Right lung (tissue), 5 donors: ENCODE measurements around the gene PRCP. TPM values are rescaled to one million over a fixed set of nuclear protein-coding genes. Genes with fewer than 3 reads are reported as not detected.

ENCODE experiments used
- DNase-seq, 2 donors: peaks; one replicate each; pipeline ENCODE4 v3.0.0-alpha.2; 2013
- polyA plus RNA-seq, 5 donors: library from polyadenylated mRNA; unstranded; fragments of 120-200 nt; gene quantifications; one replicate each; pipeline versions ENCODE4 v1.2.1 to v1.2.3, GENCODE V29; 2013; ENCODE audit warnings: inconsistent platforms in 1 of 5, low replicate concordance in 1 of 5; ENCODE audit not compliant: insufficient read length in 5 of 5, insufficient read depth in 1 of 5

PRCP gene
- polyA plus RNA-seq, 5 donors = 220 to 261 (median 238) TPM

DNA sequence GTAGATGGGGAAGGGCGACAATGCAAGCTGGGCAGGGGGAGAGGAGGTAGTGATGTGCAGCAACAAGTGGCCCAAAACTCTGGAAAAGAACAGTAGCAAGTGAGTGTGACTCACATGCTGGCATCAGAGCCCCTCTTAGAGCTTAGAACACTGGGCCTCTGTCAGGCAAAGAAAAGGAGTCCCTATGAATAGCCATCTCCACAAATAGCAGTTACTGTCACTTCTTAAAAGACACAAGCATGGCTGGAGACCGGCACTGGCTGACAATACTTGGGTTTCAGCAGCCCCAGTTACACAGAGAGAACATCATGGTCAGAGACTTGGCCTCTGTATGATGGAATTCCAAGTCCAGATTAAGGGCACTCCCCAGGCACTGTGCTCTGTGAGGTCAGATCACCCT, 58.2 kb downstream of the PRCP start:
- DNase-seq = no peak

GRCh38 chr11:82837650-82838049, 62.6 kb downstream of the PRCP start:
- DNase-seq = no peak

DNA sequence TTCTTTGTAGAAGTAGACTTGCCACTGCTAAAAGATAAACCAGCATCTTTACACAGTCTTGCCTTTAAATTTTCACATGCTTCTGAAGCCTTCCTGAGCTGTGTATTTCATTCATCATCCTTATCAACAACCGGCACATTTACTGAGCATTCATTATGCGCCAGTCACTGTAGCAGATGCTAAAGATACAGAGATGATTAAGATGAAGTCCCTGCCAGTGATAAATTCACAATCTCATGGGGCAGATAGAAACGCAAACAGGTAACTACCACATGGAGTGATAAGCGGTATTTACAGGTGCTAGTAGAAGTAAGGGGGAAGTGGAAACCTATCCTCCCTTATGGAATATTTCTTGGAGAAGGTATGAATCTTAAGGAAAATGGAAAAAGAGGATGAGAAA, 67.2 kb downstream of the PRCP start:
- no peak for DNase-seq

DNA sequence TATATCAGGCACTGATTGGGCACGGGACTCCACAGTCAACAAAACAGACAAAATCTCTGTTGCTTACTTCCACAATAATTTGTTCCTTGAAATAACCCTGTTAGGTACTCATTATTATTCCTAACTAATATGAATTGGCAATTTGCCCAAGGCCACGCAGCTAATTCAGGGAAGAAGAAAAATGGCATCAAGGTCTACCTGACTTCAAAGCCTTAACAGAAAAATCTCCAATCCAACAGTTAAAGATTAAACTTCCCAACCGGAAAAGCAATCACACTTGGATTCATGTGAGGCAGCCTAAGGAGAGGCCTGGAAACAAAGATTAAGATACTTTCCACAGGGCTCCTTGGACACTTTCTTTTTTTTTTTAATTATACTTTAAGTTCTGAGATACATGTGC, 68.9 kb downstream of the PRCP start:
- DNase-seq = no peak

DNA sequence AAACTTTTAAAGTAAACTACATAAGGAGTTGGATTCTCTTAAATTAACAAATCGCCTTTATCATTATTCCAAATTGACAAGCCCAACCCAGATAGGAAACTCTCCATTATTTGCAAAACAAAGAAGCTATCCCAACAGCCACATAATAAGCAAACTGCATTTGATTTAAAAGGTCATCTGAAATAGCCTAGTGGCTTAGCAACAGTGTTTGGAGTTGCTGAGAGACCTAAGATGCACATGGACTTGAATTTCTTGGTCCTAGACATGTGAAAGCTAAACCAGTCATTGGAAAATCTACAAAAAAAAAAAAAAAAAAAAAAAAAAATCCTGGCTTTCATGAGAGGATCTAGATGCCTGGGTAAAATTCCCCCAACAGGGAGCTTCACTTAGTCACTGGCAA, 69.5 kb downstream of the PRCP start:
- DNase-seq = no peak

DNA sequence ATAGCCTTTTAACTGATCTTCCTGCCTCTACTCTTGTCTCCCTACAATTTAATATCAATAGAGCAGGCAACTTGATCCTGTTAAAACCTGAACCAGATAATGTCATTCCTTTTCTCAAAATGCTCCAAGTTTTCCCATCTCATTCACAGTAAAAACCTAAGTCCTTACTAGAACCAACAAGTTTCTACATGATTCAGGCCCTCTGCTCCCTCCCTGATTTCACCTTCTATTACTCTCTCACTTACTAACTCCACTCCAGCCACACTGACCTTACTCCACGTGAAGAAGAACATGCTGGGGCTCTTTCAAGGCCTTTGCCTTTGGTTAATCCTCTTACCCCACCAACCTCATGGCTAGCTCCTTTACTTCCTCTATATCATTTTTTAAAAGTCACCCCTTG, 71.1 kb downstream of the PRCP start:
- DNase-seq = no peak

DNA sequence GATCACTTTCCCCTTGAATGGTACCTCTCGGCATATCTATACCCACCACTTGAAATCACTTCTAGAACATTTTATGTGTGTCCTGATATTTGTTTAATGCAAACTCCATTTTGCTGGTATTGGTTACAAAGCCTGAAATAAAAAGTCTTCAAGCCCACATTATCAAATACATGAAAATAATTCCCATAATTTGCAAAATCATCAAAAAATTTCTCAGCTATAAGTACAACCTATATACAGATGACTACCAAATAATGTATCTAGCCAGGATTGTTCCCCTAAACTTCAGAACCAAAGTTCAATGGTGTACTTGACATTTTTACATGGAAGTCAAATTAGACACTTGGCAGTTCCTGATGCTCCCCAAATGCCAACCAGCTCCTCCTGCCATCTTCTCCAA, 71.8 kb downstream of the PRCP start:
- no peak for DNase-seq

DNA sequence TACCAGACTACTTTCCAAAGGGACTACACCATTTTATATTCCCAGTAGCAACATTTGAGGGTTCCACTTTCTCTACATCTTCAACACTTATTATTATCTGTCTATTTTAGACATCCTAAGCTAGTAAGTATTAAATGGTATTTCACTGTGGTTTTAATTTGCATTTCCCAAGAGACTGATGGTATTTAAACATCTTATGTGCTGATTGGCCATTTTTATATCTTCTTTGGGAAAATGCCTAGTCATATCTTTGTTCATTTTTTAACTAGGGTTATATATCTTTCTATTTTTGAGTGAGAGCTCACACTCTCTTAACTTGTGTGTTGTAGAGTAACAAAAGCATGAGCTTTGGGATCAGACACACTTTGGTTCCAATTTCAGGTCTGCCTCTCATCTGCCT, 73.7 kb downstream of the PRCP start:
- DNase-seq = no peak

- no peak for DNase-seq
Observed at GRCh38 chr11:82823647-82824619, 76.3 kb downstream of the PRCP start.

- no peak for DNase-seq
Observed at GRCh38 chr11:82818409-82819043, 81.7 kb downstream of the PRCP start.

GRCh38 chr11:82815406-82815805, 84.8 kb downstream of the PRCP start:
- DNase-seq = no peak

GRCh38 chr11:82814379-82814778, 85.9 kb downstream of the PRCP start:
- no peak for DNase-seq

DNA sequence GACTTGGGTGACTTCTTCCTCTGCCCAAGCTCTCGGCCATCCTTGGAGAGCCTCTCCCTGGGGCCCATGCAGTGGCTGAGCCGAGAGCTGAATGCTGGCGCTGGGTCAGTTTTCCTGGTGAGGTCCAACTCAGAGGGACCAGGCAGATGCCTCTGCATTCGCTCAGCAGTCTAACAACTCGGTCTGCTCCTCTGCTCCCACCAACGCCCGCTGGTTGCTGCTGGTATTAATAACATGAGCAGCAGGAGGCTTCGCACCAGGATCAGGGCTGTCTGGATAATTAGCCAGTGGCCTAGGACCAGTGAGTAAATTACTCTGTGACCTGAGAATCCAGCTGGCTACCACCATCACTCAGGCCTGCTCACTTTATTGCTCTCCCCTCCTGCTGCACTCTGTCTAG, 88.9 kb downstream of the PRCP start:
- DNase-seq = no peak

DNA sequence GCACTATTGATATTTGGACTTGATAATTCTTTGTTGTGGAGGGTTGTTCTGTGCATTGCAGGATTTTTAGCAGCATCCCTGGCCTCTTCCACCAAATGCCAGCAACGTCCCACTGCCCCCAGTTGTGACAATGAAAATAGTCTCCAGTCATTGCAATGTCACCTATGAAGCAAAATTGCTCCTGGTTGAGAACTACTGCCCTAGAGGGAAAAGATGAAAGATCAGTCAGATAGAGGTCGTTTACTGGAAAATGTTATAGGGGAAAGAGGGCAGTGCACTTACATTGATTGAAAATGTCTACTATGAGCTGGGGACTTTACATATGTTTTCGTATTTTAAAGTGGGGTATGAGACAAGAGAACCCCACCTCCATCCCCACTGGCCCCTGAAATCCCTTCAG, 89.5 kb downstream of the PRCP start:
- no peak for DNase-seq

GRCh38 chr11:82810326-82810725, 89.9 kb downstream of the PRCP start:
- DNase-seq = no peak

DNA sequence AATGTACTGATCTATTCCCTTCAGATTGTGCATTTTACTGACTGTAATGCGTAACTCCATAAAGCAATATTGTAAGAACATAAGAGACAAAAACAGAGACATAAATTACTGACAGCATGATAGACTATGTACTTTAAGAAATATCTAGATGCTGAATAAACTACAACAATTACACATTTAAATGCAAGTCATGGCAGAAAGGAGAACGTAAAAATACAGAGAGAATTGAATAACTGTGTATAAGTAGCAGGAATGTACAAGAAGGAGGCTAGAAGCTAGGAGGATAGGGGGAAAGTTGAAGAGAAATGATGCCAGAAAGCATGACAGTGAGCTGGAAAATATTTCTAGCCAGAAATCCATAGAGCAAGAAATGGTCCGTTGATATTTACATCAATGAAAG, 92.6 kb downstream of the PRCP start:
- no peak for DNase-seq

DNA sequence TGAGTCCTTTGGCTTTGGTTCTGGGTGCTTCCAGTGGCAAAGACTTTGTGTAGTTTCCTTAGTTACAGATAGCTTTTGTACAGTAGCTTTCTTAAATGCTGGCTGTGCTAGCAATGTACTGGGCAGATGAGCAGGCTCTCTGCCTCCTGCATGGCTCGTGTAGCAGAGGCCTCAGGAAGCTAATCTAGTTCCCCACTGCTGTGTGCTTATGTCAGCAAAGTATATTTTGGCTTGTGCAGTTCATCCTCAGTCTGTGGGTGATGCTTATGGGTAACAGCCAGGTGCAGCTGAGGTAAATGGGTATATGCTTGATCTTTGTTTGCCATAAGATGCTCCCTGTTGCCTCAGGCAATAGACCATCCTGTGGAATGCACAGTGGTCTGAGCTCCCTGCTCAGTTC, 97.5 kb downstream of the PRCP start:
- DNase-seq = no peak

DNA sequence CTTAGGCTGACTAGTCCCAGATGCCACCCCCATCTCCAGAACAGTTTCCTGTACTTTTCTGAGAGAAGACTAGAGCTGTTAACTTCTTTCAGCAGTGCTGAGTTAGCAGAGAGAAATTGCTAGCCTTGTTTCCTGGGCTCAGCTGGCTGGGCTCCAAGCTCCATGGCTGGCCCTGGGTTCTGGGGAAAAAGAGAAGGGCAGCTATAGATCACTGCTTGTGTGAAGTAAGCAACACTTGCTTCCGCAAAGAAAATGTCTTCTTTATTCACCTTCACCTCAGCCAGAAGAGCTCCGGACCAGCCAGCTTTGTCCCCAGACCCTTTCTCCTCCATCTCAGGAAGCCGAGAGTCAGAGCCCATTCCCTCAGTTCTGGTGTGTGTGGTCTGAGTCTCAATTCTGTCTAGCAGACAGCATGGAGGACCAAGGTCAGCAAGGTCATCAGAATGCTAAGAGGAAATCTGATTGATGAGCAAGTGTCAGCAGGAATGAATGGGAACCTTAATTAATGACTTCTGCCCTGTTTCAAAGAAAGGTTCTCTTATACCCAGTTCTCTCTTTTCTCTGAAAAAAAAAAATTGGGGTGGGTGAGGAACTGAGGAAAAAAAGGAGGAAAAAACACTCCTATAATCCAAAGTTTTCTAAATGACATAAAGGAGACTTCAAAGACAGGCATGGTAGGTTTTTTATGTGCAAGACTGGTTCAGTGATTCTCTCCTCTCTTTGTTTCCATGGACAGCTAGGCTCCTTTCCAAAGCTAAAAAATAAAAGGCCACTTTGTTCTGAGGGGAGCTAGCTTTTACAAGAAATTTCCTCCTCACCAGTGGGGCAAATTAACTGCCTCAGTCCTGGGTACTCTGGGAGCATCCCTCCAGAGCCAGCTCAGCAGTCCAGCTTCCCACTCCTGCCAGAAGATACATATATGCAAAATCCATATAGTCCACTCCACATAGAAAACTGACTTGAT, 103.0 kb downstream of the PRCP start:
- DNase-seq = no peak

- no peak for DNase-seq
Observed at GRCh38 chr11:82794490-82794889, 105.7 kb downstream of the PRCP start.

DNA sequence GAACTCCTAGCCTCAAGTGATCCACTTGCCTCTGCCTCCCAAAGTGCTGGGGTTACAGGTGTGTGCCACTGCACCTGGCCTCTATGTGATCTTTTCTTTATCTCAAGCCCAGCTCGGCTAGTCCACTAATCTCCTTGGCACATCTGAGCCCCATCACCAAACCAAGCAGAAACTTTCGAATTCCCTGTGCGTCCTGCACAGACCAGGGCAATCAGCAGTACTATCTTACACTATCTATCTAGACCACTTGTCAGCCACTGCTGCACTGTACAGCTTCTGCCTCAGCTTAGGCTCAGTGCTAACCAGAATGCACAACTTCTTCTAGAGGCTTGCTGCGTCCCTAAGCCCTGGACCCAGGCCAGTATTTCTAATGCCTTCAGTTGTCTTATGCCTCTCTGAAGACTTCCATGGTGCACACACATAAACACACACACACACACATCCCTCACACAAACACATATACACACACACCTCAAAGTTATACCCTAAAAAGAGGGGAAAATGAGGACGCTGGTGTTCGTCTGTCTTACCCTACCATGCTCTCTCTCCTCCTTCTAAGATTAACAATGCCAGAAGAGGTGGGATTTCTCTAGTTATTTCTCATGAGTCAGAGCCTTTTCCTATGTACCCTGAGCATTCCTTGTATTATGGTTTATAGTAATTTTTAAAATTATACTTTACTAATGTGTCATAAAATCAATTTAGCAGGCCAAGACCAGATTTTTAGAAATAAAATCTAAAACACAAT, 107.2 kb downstream of the PRCP start:
- DNase-seq = no peak

DNA sequence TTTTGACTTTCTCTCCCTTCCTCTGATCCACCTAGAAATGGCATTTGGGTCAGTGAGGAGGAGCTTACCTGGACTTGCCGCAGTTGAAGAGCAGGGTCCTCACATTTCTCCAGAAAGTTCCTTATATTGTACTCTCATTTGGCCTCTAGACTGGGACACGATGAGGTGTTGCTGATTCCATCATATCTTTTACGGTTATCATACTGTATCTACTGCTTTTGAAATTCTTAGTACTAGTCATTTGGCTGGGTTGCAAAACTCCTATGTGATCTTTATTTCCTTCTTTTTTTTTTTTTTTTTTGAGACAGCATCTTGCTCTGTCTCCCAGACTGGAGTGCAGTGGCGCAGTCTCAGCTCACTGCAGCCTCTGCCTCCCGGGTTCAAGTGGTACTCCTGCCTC, 107.9 kb downstream of the PRCP start:
- no peak for DNase-seq
